AG04449 (cell line): ENCODE data around the gene AGAP2.

Experiments used
- CTCF ChIA-PET: fragments of 350-600 bp; formaldehyde crosslinking; extraction: SDS; loops from one replicate; lab custom pipeline; 2021; ENCODE audit warnings: antibody characterized with exemption; lab: Yijun Ruan, JAX
- POLR2A ChIA-PET: fragments of 400-600, 350-600 bp; formaldehyde crosslinking; extraction: SDS; loops from one replicate; lab custom pipeline; 2020; ENCODE audit warnings: antibody characterized with exemption, inconsistent platforms; lab: Yijun Ruan, JAX
- DNase-seq: peaks from one replicate; pipeline ENCODE4 v3.0.0-alpha.2; 2010; ENCODE audit warnings: low read depth, low spot score
- H3K4me3 ChIP-seq: 2 replicates; pipeline ENCODE4 v1.5.1; 2011; ENCODE audit warnings: low read depth, mild to moderate bottlenecking, control low read depth, low read length
- TF ChIP-seq, protein P1 (sequence below): IDR thresholded peaks from one replicate; pipeline ENCODE4 v1.5.1; 2011; ENCODE audit warnings: mild to moderate bottlenecking, moderate library complexity, low read length, control low read depth, inconsistent platforms; ENCODE audit not compliant: insufficient read depth; ENCODE audit errors: missing control alignments

AGAP2 gene

DNA sequence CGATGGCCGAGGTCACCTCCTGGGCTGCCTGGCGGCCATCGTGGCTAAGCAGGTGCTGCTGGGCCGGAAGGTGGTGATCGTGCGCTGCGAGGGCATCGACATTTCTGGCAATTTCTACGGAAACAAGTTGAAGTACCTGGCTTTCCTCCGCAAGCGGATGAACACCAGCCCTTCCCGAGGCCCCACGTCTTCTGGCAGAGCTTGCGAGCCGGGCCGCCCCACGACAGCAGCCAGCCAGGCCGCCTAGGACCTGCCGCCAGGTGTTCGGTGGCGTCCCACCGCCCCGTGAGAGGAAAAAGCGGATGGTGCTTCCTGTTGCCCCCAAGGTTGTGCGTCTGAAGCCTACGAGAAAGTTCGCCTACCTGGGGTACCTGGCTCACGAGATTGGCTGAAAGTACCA is 63.9 kb downstream of the AGAP2 start:
- TF ChIP-seq, protein P1, sequence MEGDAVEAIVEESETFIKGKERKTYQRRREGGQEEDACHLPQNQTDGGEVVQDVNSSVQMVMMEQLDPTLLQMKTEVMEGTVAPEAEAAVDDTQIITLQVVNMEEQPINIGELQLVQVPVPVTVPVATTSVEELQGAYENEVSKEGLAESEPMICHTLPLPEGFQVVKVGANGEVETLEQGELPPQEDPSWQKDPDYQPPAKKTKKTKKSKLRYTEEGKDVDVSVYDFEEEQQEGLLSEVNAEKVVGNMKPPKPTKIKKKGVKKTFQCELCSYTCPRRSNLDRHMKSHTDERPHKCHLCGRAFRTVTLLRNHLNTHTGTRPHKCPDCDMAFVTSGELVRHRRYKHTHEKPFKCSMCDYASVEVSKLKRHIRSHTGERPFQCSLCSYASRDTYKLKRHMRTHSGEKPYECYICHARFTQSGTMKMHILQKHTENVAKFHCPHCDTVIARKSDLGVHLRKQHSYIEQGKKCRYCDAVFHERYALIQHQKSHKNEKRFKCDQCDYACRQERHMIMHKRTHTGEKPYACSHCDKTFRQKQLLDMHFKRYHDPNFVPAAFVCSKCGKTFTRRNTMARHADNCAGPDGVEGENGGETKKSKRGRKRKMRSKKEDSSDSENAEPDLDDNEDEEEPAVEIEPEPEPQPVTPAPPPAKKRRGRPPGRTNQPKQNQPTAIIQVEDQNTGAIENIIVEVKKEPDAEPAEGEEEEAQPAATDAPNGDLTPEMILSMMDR = no peak
- POLR2A ChIA-PET = no interaction called here
- no peak for DNase-seq
- CTCF ChIA-PET = interaction anchor here (1.0 kb wide), 1 partner anchor 52 kb away, joined by 4 read pairs; no protein-coding TSS in a partner anchor
- H3K4me3 ChIP-seq = no peak overlapping the region
